Measurements from ENCODE around the gene ANKS1B. TPM values are rescaled to one million over a fixed set of nuclear protein-coding genes. Genes with fewer than 3 reads are reported as not detected.
"Not testable (repeated sequence)": the region's sequence is repeated elsewhere in the genome, so short reads cannot be mapped to it uniquely, and the experiment has no call there.

ANKS1B gene
- total RNA-seq, 2 experiments from 2014 or later, result 0.21 to 0.36 TPM

DNA sequence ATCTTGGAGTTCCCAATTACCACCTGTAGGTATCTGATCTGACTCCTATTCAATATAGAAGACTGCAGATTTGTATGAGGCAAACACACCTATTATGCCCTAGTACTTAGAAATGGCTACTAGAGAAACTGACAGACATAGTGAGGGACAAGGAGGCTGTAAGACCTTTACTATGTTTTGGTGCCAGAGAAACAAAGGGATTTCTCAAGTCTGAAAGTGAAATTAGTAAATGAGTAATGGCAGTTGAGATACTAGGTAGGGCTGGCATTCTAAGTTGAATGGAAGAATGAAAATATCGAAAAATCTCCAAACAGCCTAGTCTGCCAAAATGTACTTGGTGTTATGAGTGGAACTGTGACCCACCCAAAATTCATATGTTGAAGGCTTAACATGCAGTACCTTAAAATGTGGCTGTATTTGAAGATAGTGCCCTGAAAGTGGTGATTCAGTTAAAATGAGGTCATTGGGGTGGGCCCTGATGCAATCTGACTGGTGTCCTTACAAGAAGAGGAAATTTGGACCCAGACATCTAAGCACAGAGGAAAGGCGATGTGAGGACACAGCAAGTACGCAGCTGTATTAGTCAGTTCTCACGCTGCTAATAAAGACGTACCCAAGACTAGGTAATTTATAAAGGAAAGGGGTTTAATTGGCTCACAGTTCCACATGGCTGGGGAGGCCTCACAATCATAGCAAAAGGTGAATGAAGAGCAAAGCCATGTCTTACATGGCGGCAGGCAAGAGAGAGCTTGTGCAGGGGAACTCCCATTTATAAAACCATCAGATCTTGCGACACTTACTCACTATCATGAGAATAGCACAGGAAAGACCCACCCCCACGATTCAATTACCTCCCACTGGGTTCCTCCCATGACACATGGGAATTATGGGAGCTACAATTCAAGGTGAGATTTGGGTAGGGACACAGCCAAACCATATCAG, 1212.7 kb downstream of the ANKS1B start:
- ChIA-PET POLR2A (no interaction called here), CTCF (no interaction called here)

DNA sequence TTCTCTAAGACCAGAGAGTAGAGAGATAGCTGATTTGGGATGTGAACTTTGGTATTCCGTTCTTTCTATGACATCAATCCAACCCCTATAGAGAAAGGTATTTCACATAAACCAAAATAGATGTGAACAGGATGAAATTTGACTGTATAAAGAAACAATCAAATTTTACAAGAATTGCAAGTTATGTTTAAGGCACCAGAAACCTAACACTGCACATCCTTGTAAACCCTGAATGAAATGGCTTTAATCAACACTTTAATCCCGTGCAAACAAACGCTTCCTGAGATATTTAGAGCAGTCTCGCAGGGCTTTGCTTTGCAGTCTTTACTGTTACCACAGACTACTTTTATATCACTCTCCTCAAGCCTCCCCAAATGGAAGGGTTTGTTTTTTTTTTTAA, 1214.5 kb downstream of the ANKS1B start:
- CTCF ChIA-PET, result no interaction called here
- POLR2A ChIA-PET, result no interaction called here

DNA sequence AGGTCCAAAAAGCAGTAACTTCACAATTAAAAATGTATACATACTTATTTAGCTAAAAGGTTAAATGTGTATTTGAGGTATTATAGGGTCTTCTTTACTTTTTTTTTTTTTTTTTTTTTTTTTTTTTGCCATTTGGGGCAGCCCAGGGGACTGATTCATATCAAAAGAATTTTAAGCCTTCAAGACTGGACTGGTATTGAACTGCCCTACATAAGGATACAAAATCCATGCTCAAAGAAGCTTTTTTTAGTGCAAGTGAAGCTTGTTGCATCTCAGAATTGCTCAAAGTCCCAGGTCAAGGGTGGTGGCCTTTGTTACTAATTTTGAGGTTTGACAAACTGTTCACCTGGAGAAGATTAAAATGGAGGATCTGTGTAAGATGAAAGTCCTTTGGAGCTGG, 1215.7 kb downstream of the ANKS1B start:
- POLR2A ChIA-PET, result no interaction called here
- CTCF ChIA-PET, result interaction anchor here (0.6 to 0.7 kb wide), 3 partner anchors 10 to 655 kb away, joined by 3 read pairs; no protein-coding TSS in a partner anchor

DNA sequence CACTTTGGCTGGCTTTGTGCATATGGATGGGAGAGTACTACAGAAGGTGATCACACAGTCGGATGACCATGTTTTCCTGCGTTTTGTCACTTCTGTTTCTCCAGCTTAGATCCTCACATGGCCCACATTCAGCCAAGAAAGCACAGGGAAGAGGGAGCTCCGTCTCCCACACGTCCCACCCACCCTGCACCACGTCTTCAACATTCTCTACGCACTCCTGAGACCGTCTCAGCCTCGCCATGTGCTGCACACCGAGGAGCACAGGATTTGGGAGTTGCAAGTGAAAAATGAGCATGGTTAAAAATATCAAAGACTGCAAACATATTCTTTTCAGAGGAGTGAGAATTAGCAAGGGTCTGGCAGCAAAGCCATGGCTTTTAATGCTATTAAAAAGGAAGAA, 1217.5 kb downstream of the ANKS1B start:
- POLR2A ChIA-PET, result no interaction called here
- CTCF ChIA-PET, result no interaction called here

DNA sequence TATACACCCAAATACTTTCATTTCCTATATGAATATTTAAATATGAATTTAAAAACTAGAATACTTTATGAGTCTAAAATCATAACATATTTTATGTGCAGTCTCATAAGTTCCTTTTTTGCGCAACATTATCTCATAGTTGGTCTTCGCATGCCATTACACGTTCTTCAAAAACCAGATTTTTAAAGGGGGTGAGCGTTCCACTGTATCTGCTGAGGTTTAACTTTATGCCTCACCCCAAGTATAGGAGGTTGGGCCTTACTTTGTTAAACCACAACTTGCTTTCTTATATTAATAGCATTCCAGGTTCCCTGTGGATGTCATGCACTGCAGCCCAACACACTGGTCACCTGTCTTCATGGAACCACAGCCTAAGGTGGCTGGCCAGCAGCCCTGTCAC, 1221.1 kb downstream of the ANKS1B start:
- CTCF ChIA-PET, result no interaction called here

DNA sequence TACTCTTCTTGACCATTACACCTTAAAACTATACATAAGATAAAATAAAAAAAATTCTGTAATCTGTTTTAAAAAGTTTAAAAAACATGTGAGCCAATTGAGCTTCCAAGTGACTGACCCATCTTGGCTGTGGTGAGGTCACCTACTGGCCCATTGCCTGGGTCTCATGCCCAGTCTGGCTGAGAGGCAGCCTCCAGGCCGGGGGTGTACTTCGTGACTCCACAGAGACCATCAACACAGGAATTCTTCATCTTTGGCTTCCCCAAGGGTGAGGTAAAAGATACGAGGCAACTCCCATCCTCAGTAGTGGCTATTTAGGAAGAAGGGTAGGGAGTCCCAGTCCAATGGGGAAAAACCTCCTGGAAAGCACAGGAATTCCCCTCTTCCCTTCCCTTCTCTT, 1226.4 kb downstream of the ANKS1B start:
- POLR2A ChIA-PET, result no interaction called here

More for the DNA sequence above, 1221.1 kb downstream of the ANKS1B start:
- POLR2A ChIA-PET, result no interaction called here

DNA sequence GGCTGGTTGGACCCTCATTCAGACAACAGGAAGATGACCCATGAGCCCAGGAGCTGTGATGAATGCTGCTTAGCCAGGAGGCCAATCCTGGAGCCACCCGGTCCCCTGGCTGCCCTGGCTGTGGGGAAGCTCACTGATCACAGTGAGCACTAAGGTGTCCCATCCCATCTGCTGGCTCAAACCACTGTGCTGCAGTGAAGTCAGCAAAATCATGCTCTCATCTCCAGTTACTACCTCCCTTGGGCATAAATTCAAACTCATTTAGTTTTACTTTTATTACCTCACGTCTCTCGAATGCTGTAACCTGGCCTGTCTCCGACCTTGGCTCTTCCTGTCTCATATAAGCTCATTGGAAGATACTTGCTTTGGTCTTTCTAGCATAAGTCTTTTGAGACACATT, 1227.3 kb downstream of the ANKS1B start:
- CTCF ChIA-PET, result no interaction called here
- POLR2A ChIA-PET, result no interaction called here

More for the DNA sequence above, 1226.4 kb downstream of the ANKS1B start:
- CTCF ChIA-PET, result interaction anchor here (0.6 to 0.8 kb wide), 2 partner anchors 11 to 116 kb away, joined by 3 read pairs; no protein-coding TSS in a partner anchor

DNA sequence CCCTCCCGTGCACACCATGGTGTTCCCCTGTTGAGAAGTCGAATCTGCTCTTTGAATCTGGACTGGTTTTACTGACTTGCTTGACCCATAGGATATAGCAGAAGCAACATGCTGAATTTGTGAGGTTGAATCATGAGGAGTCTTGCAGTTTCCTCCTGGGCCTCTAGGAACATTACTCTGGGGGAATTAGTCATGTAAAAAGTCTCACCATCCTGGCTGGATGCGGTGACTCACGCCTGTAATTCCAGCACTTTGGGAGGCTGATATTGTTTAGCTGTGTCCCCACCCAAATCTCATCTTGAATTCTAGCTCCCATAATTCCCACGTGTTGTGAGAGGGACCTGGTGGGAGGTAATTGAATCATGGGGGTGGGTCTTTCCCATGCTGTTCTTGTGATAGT, 1228.9 kb downstream of the ANKS1B start:
- POLR2A ChIA-PET, result not testable (repeated sequence)
- CTCF ChIA-PET, result interaction anchor here (2.9 kb wide), 1 partner anchor 15 kb away, joined by 19 read pairs; no protein-coding TSS in a partner anchor

DNA sequence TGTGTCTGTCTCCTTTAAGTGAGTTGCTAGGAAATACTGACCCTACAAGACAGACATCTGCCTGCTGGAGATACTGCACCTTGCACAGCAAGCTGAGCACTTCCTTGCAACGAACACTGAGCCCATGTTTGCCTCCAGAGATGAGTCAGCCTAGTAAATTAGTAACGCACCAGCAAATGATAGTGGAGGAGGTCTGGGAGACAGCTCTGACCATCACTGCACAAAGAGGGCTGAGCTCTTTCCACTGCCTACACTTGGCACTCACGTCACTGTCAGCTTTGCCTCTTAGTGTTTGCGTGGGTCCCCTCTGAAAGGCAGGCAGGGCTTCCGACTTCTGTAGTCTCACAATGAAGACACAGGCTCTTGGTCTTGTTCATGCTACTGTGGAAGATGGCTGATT, 1230.6 kb downstream of the ANKS1B start:
- ChIA-PET POLR2A (interaction anchor here (1.5 kb wide), 1 partner anchor 13 kb away, joined by 4 read pairs; no protein-coding TSS in a partner anchor), CTCF (interaction anchor here (2.9 kb wide), 1 partner anchor 13 kb away, joined by 19 read pairs; no protein-coding TSS in a partner anchor)

DNA sequence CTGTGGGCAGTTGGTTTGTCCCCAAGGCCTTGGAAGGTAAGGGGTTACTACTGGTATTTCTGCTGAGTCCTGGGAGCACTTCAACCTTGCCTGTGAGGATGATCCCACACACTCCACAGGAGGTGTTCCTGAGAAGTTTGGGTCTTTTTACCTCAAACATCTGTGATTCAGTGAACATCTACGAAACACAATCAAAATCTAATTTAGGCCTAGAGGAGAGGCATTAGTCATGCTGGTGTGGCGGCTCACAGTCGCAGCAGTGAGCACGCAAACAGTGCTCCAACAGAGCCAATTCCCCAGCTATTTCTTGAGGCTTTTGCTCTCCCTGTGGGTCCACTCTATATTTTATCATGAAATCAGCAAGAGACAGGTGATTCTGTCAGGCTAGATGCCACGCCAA, 1232.0 kb downstream of the ANKS1B start:
- CTCF ChIA-PET, result interaction anchor here (1.0 to 1.2 kb wide), 2 partner anchors 53 to 246 kb away, joined by 3 to 4 read pairs; no protein-coding TSS in a partner anchor
- POLR2A ChIA-PET, result no interaction called here

DNA sequence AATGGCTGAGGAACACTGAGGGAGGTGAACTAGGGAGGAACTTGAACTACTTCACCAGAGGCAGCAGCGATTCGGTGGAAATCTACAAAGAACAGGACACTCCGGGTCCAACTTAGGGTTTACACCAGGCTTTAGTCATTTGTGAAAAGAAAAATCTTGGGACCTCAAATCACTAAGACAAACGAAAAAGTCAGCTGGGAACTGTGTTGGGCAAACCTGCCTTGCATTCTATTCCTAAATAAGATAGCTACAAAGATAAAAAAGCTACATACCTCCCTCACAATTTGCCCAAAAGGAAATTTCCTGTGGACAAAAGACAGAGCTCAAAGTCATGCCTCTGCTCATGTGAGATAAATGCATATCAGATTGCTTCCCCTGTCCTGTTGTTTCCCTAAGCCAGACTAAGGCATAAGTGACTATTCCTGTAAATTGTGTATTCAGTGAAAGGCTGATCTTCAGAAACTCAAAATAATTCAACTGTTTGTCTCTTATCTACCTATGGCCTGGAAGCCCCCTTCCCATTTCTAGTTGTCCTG, 1233.1 kb downstream of the ANKS1B start:
- ChIA-PET CTCF (no interaction called here), POLR2A (no interaction called here)

DNA sequence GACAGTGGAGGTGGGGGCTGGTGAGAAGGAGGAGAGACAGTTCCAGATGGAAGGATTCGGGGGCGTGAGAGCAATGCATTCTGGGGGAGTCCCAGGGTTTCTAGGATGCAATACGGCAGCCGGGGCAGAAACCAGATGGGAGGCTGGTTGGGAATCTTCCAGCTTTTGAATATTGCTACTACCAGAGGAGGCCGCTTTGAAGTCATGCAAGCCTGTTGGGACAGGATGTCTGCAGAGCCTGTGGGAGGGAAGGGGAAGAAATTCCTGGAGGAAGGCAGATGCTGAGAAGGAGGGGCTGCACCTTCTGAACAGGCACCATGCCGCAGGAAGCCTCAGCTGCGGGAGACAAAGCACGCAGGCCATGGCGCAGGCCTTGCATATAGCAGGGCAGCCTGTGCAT, 1234.2 kb downstream of the ANKS1B start:
- CTCF ChIA-PET, result interaction anchor here (0.6 kb wide), 1 partner anchor 53 kb away, joined by 3 read pairs; no protein-coding TSS in a partner anchor
- POLR2A ChIA-PET, result no interaction called here

DNA sequence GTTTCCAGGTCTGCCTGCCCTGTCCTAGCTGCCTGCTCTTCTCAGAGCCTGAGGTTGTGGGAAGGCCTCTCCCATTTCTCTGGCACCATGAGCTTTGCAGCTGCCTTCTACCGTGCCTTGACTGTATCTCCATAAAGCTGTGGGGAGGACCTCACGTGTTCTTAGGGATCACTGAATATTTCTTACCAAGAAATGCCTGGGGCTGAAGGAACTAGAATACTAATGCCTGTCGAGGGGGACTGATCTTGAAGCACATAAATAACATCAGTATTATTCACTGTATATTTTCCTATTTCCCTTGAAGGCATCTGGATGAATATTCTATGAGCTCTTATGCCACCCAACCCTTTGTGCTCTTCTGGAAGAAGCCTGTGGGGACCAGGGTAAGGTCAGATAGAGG, 1236.3 kb downstream of the ANKS1B start:
- CTCF ChIA-PET, result no interaction called here

DNA sequence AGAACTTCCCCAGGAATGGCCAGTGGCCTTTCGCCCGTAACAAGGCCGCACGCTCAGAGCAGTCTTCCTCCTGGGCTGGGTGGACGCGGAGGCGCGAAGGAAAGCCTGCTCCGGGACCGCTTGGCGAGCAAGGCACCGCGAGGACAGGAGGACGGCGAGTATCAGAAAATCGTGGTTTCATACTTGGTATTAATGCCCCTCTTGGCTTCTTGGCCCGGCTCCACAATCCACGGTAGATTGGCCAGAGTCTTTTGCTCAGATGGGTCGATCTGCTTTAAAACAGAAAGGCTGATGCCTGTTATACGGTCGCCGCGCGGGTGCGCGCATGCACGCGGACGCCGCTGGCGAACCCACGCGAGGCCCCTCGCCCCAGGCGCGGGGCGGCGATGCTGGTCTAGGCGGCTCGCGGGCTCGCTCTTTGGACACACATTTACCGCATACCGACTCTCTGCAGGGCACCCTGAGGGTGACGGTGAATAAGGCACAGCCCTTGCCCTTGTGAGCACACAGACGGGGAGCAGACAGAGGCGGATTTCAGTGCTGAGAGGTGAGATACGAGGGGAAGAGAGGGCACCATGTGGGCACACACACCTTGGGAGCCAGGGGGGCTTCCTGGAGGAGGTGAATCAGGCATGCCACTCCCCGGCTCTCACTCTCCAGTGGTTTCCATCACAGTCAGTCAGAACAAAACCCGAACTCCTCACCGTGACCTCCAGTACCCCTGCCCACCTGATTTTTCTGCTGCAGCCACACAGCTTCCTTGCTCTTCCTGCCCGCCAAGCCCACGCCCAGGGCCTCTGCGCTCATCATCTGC, 1239.0 kb downstream of the ANKS1B start:
- ChIA-PET CTCF (no interaction called here), POLR2A (no interaction called here)

More for the DNA sequence above, 1236.3 kb downstream of the ANKS1B start:
- POLR2A ChIA-PET, result no interaction called here

DNA sequence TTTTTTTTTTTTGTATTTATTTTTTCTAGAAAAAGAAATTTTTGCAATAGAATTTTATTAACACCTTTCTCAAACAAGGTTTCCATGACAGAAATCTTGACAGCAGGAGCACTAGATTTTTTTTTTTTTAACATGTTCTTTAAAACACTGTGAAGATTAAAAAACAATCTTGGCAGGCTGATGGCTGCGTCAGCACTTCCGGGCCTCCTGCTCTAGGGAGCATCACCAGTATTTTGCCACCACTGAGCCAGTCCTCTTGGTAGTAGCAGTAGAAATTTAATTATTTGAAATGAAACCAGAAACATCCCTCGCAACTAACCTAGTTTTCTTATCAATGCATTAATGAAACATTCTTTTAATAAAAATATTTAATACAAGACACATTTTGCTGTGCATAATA, 1240.1 kb downstream of the ANKS1B start:
- CTCF ChIA-PET, result no interaction called here
- POLR2A ChIA-PET, result no interaction called here

DNA sequence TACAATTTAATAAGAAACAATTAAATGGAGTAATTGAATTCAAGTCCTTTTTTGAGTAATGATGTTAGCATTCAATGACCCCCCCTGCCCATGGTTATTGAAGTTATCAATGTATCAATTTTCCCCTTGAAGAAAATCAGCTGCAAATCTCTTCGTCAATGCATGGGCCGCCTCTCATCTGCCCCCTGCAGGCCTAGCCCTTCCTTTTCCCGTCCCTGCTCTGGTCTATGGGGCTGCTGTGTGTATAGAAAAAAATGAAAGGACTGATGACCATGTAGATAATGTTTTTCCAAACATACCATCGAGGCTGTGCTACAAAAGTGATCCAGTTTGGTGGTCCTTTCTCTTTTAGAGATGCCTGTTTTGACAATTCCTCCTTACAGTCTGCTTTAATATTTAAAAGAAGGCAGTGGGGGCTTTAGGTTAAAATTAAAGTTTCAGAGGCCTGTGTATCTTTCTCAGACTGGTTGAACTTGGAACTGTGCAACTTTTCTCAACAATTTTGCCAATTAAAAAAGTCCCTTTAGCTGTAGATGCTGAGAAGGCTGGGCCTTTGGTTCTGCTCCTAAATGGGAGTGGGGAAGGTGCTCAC, 1241.3 kb downstream of the ANKS1B start:
- POLR2A ChIA-PET, result no interaction called here
- CTCF ChIA-PET, result interaction anchor here (0.8 to 1.4 kb wide), 2 partner anchors 14 to 41 kb away, joined by 3 read pairs; no protein-coding TSS in a partner anchor

DNA sequence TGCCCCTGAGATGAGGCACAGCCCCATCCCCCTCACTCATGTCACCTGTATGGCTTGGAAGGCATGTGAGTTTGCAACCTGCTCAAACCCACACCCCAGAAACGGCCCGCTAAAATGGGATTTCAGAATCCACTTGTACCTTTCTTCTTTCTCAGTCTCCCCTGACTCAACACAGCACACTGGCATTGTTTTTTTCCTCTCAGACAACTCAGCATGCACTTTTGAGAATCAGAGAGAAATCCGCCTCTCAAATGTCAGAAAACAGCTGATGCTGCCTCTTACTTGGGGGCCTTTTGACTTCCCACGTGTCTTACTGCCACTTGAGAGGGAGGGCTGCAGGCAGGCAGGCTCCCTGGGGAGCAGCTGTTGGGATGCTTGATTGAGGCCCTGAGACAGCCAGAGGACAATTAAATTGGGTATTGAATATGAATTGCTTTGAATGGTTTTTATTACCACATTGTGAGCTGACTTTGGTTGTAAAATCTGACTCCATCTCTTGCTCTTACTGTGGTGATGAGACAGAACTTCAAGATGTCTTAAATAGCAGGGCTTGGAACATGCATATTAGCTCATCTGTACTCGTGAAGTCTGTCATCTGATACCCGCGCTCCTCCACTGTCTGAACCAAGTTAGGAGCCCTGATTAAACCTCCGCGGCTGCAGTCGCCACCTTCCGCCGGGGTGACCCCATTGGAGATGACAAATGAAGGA, 1243.0 kb downstream of the ANKS1B start:
- ChIA-PET CTCF (interaction anchor here (0.8 to 3.6 kb wide), 2 partner anchors 13 to 19 kb away, joined by 6 to 19 read pairs; no protein-coding TSS in a partner anchor), POLR2A (interaction anchor here (1.2 kb wide), 1 partner anchor 13 kb away, joined by 4 read pairs; no protein-coding TSS in a partner anchor)

DNA sequence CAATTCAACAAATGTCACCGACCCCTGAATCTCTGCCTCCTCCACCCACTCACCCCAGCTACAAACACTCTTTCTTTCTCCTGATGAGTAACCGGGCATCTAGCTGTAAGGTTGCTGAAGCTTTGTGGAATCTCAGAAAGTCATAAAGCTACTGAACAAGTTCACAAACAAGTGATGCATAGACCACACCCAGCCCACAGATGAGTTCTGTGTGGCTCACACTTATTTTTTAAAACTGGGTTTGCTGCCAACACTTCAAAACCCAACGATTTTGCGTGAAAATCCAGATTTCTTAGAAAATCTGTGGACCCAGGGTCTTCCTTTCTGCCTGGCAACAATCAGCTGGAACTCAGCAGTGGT, 1243.6 kb downstream of the ANKS1B start:
- POLR2A ChIA-PET, result interaction anchor here (1.2 kb wide), 1 partner anchor 13 kb away, joined by 4 read pairs; no protein-coding TSS in a partner anchor
- CTCF ChIA-PET, result interaction anchor here (0.5 to 3.6 kb wide), 3 partner anchors 13 to 257 kb away, joined by 3 to 19 read pairs (median 3); no protein-coding TSS in a partner anchor

DNA sequence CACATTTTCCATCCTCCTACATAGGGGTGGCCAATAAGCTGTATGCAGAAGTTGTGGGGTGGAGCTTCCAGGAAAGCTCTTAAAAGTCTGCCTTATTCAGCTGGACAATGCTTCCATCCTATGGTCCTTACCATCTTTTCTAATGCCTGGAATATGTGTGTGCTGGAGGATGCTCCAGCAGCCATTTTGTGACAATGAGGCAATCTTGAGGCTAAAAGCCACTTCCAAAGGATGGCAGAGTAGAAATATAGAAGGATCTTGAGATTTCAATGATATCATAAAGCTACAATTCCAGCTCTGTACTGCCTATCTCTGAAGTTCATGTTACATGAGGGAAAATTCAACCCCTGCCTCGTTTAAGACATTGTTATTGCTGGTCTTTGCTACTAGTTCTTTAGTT, 1244.0 kb downstream of the ANKS1B start:
- ChIA-PET CTCF (interaction anchor here (0.5 to 3.6 kb wide), 3 partner anchors 14 to 258 kb away, joined by 3 to 19 read pairs (median 3); no protein-coding TSS in a partner anchor), POLR2A (interaction anchor here (1.2 kb wide), 1 partner anchor 13 kb away, joined by 4 read pairs; no protein-coding TSS in a partner anchor)
